WTC11 (cell line): ENCODE data around the gene ZNF407. TPM values are rescaled to one million over a fixed set of nuclear protein-coding genes. Genes with fewer than 3 reads are reported as not detected.

Source experiments
- ATAC-seq: fragments of 200-7000 bp; cut with Tn5 transposase; 2 replicates; pipeline ENCODE4 v1.10.0; 2021; ENCODE audit warnings: mild to moderate bottlenecking, moderate library complexity
- CTCF ChIA-PET: fragments of 300-600 bp; sonication (Branson Sonifier 250); formaldehyde crosslinking; loops from one replicate; lab custom pipeline; 2021; ENCODE audit warnings: antibody characterized with exemption; lab: Charles Lee
- POLR2A ChIA-PET: fragments of 350-600 bp; sonication (Branson Sonifier 250); formaldehyde crosslinking; loops from one replicate; lab custom pipeline; 2021; ENCODE audit warnings: antibody characterized with exemption; lab: Charles Lee
- DNase-seq: peaks from one replicate; pipeline ENCODE4 v3.0.0; 2021; ENCODE audit warnings: low spot score
- H3K27ac Mint-ChIP-seq: 2 replicates; pipeline ENCODE4 v1.8.0; 2021; ENCODE audit warnings: mixed read lengths
- H3K27me3 Mint-ChIP-seq: 2 replicates; pipeline ENCODE4 v1.8.0; 2021; ENCODE audit warnings: low read depth, mild to moderate bottlenecking, moderate library complexity, mixed read lengths
- H3K36me3 Mint-ChIP-seq: 2 replicates; pipeline ENCODE4 v1.8.0; 2021; ENCODE audit warnings: mixed read lengths
- H3K4me1 Mint-ChIP-seq: 2 replicates; pipeline ENCODE4 v1.8.0; 2022; ENCODE audit warnings: mixed read lengths
- H3K4me3 Mint-ChIP-seq: 2 replicates; pipeline ENCODE4 v1.8.0; 2021; ENCODE audit warnings: mild to moderate bottlenecking, moderate library complexity, mixed read lengths
- H3K9me3 Mint-ChIP-seq: 2 replicates; pipeline ENCODE4 v1.8.0; 2021; ENCODE audit warnings: mixed read lengths
- EMX1 ChIP-seq: fragments of 250-450 bp; sonication (Bioruptor Pico); IDR thresholded peaks from 2 replicates; pipeline ENCODE4 v1.8.0; 2021; ENCODE audit warnings: mild to moderate bottlenecking
- FOXP1 ChIP-seq: sonication (generic); formaldehyde crosslinking; IDR thresholded peaks from 2 replicates; pipeline ENCODE4 v1.8.0; 2022; ENCODE audit warnings: missing genetic modification reagents, mild to moderate bottlenecking, moderate library complexity, borderline replicate concordance
- GTF2I ChIP-seq: fragments of 250-450 bp; sonication (Bioruptor Pico); conservative IDR thresholded peaks from 2 replicates; pipeline ENCODE4 v1.4.0; 2021; ENCODE audit warnings: mild to moderate bottlenecking
- IRF2 ChIP-seq: sonication (generic); formaldehyde crosslinking; IDR thresholded peaks from 2 replicates; pipeline ENCODE4 v1.8.0; 2022; ENCODE audit warnings: low read depth, missing genetic modification reagents, borderline replicate concordance
- JAZF1 ChIP-seq: fragments of 250-450 bp; sonication (Bioruptor Pico); IDR thresholded peaks from 2 replicates; pipeline ENCODE4 v1.9.0; 2021; ENCODE audit warnings: moderate library complexity, mild to moderate bottlenecking, inconsistent platforms
- MXD4 ChIP-seq: fragments of 250-450 bp; sonication (Bioruptor Pico); IDR thresholded peaks from 2 replicates; pipeline ENCODE4 v1.8.0; 2021; ENCODE audit warnings: mild to moderate bottlenecking, moderate library complexity, borderline replicate concordance
- NR1H2 ChIP-seq: sonication (generic); formaldehyde crosslinking; IDR thresholded peaks from 2 replicates; pipeline ENCODE4 v1.9.0; 2021; ENCODE audit warnings: mild to moderate bottlenecking, moderate library complexity, missing genetic modification reagents
- NR2C2 ChIP-seq: sonication (generic); formaldehyde crosslinking; IDR thresholded peaks from 2 replicates; pipeline ENCODE4 v1.8.0; 2022; ENCODE audit warnings: mild to moderate bottlenecking, missing genetic modification reagents
- TP53 ChIP-seq: sonication (generic); formaldehyde crosslinking; IDR thresholded peaks from 2 replicates; pipeline ENCODE4 v1.8.1; 2023; ENCODE audit warnings: mild to moderate bottlenecking, missing genetic modification reagents
- ZNF121 ChIP-seq: sonication (generic); formaldehyde crosslinking; IDR thresholded peaks from 2 replicates; pipeline ENCODE4 v1.8.0; 2023; ENCODE audit warnings: missing genetic modification reagents
- ZNF281 ChIP-seq: sonication (generic); formaldehyde crosslinking; IDR thresholded peaks from 2 replicates; pipeline ENCODE4 v1.8.0; 2023; ENCODE audit warnings: mild to moderate bottlenecking, missing genetic modification reagents
- ZSCAN18 ChIP-seq: fragments of 250-450 bp; sonication (Bioruptor Pico); IDR thresholded peaks from 2 replicates; pipeline ENCODE4 v2.1.2; 2022; ENCODE audit warnings: mild to moderate bottlenecking, moderate library complexity
- total RNA-seq: library from RNA; stranded (reverse); gene quantifications from 3 replicates; pipeline ENCODE4 v1.2.3, GENCODE V29; 2021
- TF ChIP-seq, protein P1 (sequence below): sonication (generic); formaldehyde crosslinking; IDR thresholded peaks from 2 replicates; pipeline ENCODE4 v1.8.1; 2023; ENCODE audit warnings: mild to moderate bottlenecking, moderate library complexity, missing genetic modification reagents
- TF ChIP-seq, protein P2 (sequence below): sonication (generic); formaldehyde crosslinking; conservative IDR thresholded peaks from 2 replicates; pipeline ENCODE4 v1.8.1; 2023; ENCODE audit warnings: mild to moderate bottlenecking, low read depth, missing genetic modification reagents, moderate library complexity
- TF ChIP-seq, protein P3 (sequence below): fragments of 200-600 bp; IDR thresholded peaks from 2 replicates; pipeline ENCODE4 v1.8.0; 2022; ENCODE audit warnings: antibody characterized with exemption
- TF ChIP-seq, protein P4 (sequence below): fragments of 250-450 bp; sonication (Bioruptor Pico); IDR thresholded peaks from 2 replicates; pipeline ENCODE4 v1.9.0; 2021; ENCODE audit warnings: mild to moderate bottlenecking
- TF ChIP-seq, protein P5 (sequence below): fragments of 250-450 bp; sonication (Bioruptor Pico); conservative IDR thresholded peaks from 2 replicates; pipeline ENCODE4 v1.9.0; 2021; ENCODE audit warnings: mild to moderate bottlenecking
- TF ChIP-seq, protein P6 (sequence below): sonication (generic); formaldehyde crosslinking; IDR thresholded peaks from 2 replicates; pipeline ENCODE4 v1.8.1; 2023; ENCODE audit warnings: mild to moderate bottlenecking, missing genetic modification reagents

The ZNF407 gene
- total RNA-seq, 1 experiment from 2014 or later = 6.5 TPM

GRCh38 chr18:75106746-75107145 is 509.1 kb downstream of the ZNF407 start:
- H3K9me3 Mint-ChIP-seq = peaks cover 5% of the 10 kb centered on the region
- H3K27me3 Mint-ChIP-seq = peaks cover 2% of the 10 kb centered on the region; the same call in 1 of the 2 replicates
- ChIA-PET POLR2A (no interaction called here), CTCF (interaction anchor here (1.5 kb wide), 1 partner anchor 65 kb away, joined by 4 read pairs; no protein-coding TSS in a partner anchor)
- H3K4me1 Mint-ChIP-seq = peaks cover 3% of the 10 kb centered on the region
- no peak overlapping the region for H3K27ac Mint-ChIP-seq
- ATAC-seq = no peak
- peaks cover 4% of the 10 kb centered on the region for H3K36me3 Mint-ChIP-seq
- TF ChIP-seq IRF2 (CRISPR knock-in tag) = no peak
- TF ChIP-seq NR2C2 = no peak
- no peak for TF ChIP-seq EMX1 (CRISPR knock-in tag)
- no peak for TF ChIP-seq GTF2I
- TF ChIP-seq, protein P1, sequence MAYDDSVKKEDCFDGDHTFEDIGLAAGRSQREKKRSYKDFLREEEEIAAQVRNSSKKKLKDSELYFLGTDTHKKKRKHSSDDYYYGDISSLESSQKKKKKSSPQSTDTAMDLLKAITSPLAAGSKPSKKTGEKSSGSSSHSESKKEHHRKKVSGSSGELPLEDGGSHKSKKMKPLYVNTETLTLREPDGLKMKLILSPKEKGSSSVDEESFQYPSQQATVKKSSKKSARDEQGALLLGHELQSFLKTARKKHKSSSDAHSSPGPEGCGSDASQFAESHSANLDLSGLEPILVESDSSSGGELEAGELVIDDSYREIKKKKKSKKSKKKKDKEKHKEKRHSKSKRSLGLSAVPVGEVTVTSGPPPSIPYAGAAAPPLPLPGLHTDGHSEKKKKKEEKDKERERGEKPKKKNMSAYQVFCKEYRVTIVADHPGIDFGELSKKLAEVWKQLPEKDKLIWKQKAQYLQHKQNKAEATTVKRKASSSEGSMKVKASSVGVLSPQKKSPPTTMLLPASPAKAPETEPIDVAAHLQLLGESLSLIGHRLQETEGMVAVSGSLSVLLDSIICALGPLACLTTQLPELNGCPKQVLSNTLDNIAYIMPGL = no peak
- TF ChIP-seq ZNF281 = no peak
- no peak for TF ChIP-seq FOXP1
- TF ChIP-seq, protein P2, sequence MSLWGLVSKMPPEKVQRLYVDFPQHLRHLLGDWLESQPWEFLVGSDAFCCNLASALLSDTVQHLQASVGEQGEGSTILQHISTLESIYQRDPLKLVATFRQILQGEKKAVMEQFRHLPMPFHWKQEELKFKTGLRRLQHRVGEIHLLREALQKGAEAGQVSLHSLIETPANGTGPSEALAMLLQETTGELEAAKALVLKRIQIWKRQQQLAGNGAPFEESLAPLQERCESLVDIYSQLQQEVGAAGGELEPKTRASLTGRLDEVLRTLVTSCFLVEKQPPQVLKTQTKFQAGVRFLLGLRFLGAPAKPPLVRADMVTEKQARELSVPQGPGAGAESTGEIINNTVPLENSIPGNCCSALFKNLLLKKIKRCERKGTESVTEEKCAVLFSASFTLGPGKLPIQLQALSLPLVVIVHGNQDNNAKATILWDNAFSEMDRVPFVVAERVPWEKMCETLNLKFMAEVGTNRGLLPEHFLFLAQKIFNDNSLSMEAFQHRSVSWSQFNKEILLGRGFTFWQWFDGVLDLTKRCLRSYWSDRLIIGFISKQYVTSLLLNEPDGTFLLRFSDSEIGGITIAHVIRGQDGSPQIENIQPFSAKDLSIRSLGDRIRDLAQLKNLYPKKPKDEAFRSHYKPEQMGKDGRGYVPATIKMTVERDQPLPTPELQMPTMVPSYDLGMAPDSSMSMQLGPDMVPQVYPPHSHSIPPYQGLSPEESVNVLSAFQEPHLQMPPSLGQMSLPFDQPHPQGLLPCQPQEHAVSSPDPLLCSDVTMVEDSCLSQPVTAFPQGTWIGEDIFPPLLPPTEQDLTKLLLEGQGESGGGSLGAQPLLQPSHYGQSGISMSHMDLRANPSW (CRISPR knock-in tag) = no peak
- TF ChIP-seq, protein P3, sequence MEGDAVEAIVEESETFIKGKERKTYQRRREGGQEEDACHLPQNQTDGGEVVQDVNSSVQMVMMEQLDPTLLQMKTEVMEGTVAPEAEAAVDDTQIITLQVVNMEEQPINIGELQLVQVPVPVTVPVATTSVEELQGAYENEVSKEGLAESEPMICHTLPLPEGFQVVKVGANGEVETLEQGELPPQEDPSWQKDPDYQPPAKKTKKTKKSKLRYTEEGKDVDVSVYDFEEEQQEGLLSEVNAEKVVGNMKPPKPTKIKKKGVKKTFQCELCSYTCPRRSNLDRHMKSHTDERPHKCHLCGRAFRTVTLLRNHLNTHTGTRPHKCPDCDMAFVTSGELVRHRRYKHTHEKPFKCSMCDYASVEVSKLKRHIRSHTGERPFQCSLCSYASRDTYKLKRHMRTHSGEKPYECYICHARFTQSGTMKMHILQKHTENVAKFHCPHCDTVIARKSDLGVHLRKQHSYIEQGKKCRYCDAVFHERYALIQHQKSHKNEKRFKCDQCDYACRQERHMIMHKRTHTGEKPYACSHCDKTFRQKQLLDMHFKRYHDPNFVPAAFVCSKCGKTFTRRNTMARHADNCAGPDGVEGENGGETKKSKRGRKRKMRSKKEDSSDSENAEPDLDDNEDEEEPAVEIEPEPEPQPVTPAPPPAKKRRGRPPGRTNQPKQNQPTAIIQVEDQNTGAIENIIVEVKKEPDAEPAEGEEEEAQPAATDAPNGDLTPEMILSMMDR = no peak
- TF ChIP-seq, protein P4, sequence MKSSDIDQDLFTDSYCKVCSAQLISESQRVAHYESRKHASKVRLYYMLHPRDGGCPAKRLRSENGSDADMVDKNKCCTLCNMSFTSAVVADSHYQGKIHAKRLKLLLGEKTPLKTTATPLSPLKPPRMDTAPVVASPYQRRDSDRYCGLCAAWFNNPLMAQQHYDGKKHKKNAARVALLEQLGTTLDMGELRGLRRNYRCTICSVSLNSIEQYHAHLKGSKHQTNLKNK (CRISPR knock-in tag) = no peak
- TF ChIP-seq, protein P5, sequence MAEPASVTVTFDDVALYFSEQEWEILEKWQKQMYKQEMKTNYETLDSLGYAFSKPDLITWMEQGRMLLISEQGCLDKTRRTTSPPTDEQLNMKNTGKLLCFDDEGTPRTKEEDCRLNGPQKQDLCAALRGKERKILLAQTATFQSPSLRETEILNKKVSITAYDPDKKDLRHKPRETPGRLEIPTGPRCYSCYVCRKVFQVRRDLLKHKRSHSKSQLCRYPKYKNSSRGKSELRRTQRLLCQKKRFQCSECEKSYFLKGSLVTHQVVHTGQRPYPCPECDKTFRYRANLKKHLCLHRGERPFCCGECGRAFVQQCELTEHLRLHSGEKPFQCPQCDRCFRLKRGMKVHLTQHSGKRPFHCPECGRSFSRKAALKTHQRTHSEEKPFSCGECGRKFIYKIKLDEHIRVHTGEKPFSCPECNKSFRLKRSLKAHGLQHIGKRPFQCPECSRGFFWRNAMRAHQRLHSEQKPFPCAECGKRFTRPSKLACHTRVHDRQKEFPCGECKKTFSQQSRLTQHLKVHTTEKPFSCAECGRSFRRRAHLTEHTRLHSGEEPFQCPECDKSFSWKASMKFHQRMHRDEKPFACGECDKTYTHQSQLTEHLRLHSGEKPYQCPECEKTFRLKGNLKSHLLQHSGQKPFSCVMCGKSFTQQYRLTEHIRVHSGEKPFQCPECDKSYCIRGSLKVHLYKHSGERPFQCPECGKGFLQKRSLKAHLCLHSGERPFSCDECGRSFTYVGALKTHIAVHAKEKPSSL (CRISPR knock-in tag) = no peak
- TF ChIP-seq ZNF121 (CRISPR knock-in tag) = no peak
- TF ChIP-seq, protein P6, sequence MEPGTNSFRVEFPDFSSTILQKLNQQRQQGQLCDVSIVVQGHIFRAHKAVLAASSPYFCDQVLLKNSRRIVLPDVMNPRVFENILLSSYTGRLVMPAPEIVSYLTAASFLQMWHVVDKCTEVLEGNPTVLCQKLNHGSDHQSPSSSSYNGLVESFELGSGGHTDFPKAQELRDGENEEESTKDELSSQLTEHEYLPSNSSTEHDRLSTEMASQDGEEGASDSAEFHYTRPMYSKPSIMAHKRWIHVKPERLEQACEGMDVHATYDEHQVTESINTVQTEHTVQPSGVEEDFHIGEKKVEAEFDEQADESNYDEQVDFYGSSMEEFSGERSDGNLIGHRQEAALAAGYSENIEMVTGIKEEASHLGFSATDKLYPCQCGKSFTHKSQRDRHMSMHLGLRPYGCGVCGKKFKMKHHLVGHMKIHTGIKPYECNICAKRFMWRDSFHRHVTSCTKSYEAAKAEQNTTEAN (CRISPR knock-in tag) = no peak
- TF ChIP-seq NR1H2 = no peak
- TF ChIP-seq TP53 = no peak
- TF ChIP-seq MXD4 (CRISPR knock-in tag) = no peak
- TF ChIP-seq ZSCAN18 (CRISPR knock-in tag) = no peak
- TF ChIP-seq JAZF1 = no peak
- H3K4me3 Mint-ChIP-seq = no peak overlapping the region
- no peak for DNase-seq
